Measurements from ENCODE around the gene B3GALT4.

Gene B3GALT4

GRCh38 chr6:33243476-33243875 is 33.4 kb upstream of the B3GALT4 start:
- Histone ChIP-seq H3F3A (ENCODE audit: low read depth) (no peaks in the 10 kb centered on the region), H4K20me1 (ENCODE audit: insufficient read depth, low read length, poor library complexity, severe bottlenecking) (no peaks in the 10 kb centered on the region), H3K9me3 (ENCODE audit: insufficient read depth, low read depth, low read length) (no peaks in the 10 kb centered on the region), H3K4me1 (ENCODE audit: insufficient read depth, low read length, poor library complexity, severe bottlenecking) (peaks cover 5% of the 10 kb centered on the region), H3K4me2 (ENCODE audit: low read depth, low read length, poor library complexity, severe bottlenecking) (no peak overlapping the region), H3K36me3 (ENCODE audit: insufficient read depth, low read length) (no peaks in the 10 kb centered on the region), H3K9me2 (replicated peaks; ENCODE audit: low read depth, low read length) (no peaks in the 10 kb centered on the region), H2AFZ (ENCODE audit: low read length) (no peak overlapping the region), H3K4me3 (ENCODE audit: low read length, poor library complexity, severe bottlenecking) (no peak overlapping the region), H3K9ac (ENCODE audit: low read depth, low read length, poor library complexity, severe bottlenecking) (no peak overlapping the region), H3K79me2 (ENCODE audit: insufficient read depth, low read length) (no peaks in the 10 kb centered on the region), H3K27me3 (ENCODE audit: insufficient read depth, low read length, poor library complexity, severe bottlenecking) (no peaks in the 10 kb centered on the region)
- no peak for TF ChIP-seq CTCF (conservative IDR thresholded peaks at IDR 0.05; ENCODE audit: low read length)
- no peak for TF ChIP-seq EZH2phosphoT487 (IDR thresholded peaks at IDR 0.05; ENCODE audit: borderline replicate concordance)

DNA sequence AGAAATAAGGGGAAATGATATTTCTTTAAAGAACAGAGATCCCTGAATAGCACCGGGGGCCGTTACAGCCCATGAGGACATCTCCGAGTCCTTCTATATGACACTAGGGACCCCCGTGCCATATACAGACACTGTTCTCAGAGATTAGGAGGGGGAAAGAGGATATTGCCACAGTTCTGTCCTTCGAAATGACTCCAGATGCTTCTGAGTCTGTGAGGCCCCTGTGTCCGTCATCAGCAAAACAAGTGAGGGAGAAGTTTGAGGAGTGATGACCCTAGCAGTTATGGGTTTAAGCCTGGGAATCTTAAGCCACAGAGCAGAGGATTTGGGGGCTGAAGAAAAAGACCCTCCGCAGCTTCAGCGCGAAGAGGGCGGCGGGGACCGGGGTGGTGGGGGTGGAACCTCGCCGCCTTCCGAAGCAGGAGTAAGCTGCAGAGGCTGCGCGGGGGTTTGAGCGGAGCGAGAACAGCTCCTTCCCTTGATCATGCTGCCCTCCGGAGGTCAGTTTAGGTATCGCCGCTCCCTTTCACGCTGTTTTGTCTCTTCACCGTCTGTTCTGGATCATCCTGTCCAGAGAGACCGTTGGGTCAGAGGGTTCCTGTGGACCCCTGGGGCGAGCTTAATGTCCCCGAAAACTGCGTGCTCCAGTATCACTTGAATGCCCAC is 28.8 kb upstream of the B3GALT4 start:
- Histone ChIP-seq H3K4me2 (ENCODE audit: low read depth, low read length, poor library complexity, severe bottlenecking) (peak overlapping the region; percentile 99), H4K20me1 (ENCODE audit: insufficient read depth, low read length, poor library complexity, severe bottlenecking) (no peaks in the 10 kb centered on the region), H3F3A (ENCODE audit: low read depth) (no peaks in the 10 kb centered on the region), H3K9ac (ENCODE audit: low read depth, low read length, poor library complexity, severe bottlenecking) (peak overlapping the region; percentile 81), H3K36me3 (ENCODE audit: insufficient read depth, low read length) (peaks cover 4% of the 10 kb centered on the region; the same call in 1 of the 2 replicates), H2AFZ (ENCODE audit: low read length) (peak overlapping the region; percentile 91), H3K4me1 (ENCODE audit: insufficient read depth, low read length, poor library complexity, severe bottlenecking) (peaks cover 22% of the 10 kb centered on the region), H3K9me2 (replicated peaks; ENCODE audit: low read depth, low read length) (no peaks in the 10 kb centered on the region), H3K27me3 (ENCODE audit: insufficient read depth, low read length, poor library complexity, severe bottlenecking) (no peaks in the 10 kb centered on the region), H3K9me3 (ENCODE audit: insufficient read depth, low read depth, low read length) (no peaks in the 10 kb centered on the region), H3K4me3 (ENCODE audit: low read length, poor library complexity, severe bottlenecking) (peak overlapping the region; percentile 86), H3K79me2 (ENCODE audit: insufficient read depth, low read length) (peaks cover 13% of the 10 kb centered on the region)
- TF ChIP-seq EZH2phosphoT487 (IDR thresholded peaks at IDR 0.05; ENCODE audit: borderline replicate concordance) (no peak), CTCF (conservative IDR thresholded peaks at IDR 0.05; ENCODE audit: low read length) (peak; percentile 81)

DNA sequence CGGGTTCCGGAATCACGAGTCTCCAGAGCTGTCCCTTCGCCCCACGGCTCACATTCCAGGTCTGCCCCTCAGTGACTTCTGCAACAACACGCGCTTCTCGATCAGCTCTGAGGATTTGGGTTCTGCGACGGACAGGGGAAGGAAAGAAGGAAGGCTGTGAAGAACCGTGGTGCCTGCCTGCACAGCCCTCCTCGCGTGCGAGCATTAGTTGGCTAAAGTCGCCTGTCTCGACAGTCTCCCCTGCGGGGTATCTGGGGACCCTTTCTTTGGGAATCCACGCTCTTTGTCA is 28.3 kb upstream of the B3GALT4 start:
- Histone ChIP-seq H3K4me3 (ENCODE audit: low read length, poor library complexity, severe bottlenecking) (peak overlapping the region; percentile 86), H3K9ac (ENCODE audit: low read depth, low read length, poor library complexity, severe bottlenecking) (peak overlapping the region; percentile 81), H4K20me1 (ENCODE audit: insufficient read depth, low read length, poor library complexity, severe bottlenecking) (no peaks in the 10 kb centered on the region), H3K4me2 (ENCODE audit: low read depth, low read length, poor library complexity, severe bottlenecking) (peak overlapping the region; percentile 99), H3K4me1 (ENCODE audit: insufficient read depth, low read length, poor library complexity, severe bottlenecking) (peaks cover 22% of the 10 kb centered on the region), H3K9me3 (ENCODE audit: insufficient read depth, low read depth, low read length) (no peaks in the 10 kb centered on the region), H3K9me2 (replicated peaks; ENCODE audit: low read depth, low read length) (no peaks in the 10 kb centered on the region), H2AFZ (ENCODE audit: low read length) (peak overlapping the region; percentile 91), H3K79me2 (ENCODE audit: insufficient read depth, low read length) (peaks cover 13% of the 10 kb centered on the region), H3F3A (ENCODE audit: low read depth) (no peaks in the 10 kb centered on the region), H3K27me3 (ENCODE audit: insufficient read depth, low read length, poor library complexity, severe bottlenecking) (no peaks in the 10 kb centered on the region), H3K36me3 (ENCODE audit: insufficient read depth, low read length) (peaks cover 4% of the 10 kb centered on the region; the same call in 1 of the 2 replicates)
- TF ChIP-seq EZH2phosphoT487 (IDR thresholded peaks at IDR 0.05; ENCODE audit: borderline replicate concordance) (no peak), CTCF (conservative IDR thresholded peaks at IDR 0.05; ENCODE audit: low read length) (0 out of 2 replicates have a peak, but pooled peaks have one; percentile 32)
